Measurements from ENCODE around the gene SLC4A3. TPM values are rescaled to one million over a fixed set of nuclear protein-coding genes. Genes with fewer than 3 reads are reported as not detected.

SLC4A3 gene
- total and polyA plus RNA-seq, 8 donors = 1.4 to 10.2 (median 2.9) TPM

- Histone ChIP-seq H3K27me3 (no peaks in the 10 kb centered on the region), H3K27ac (no peak overlapping the region), H3K4me3 (no peak overlapping the region), H3K4me1 (no peaks in the 10 kb centered on the region), H3K9me3 (no peaks in the 10 kb centered on the region), H3K36me3 (peaks cover 0 to 21% (median 0%) of the 10 kb centered on the region in 3 donors)
- FAIRE-seq (no peak), DNase-seq (no peak), ATAC-seq (no peak)
- 76 to 82% methylated on average over 12 of the region's 12 CpGs for WGBS, 2 donors
- intact Hi-C loops (cut with DNase I) = no loop called here
- TF ChIP-seq CTCF (IDR thresholded peaks at IDR 0.05) = no peak
These were observed 15.4 kb upstream of the SLC4A3 start for GRCh38 chr2:219611866-219612576.

GRCh38 chr2:219612577-219613286, 14.7 kb upstream of the SLC4A3 start:
- H3K36me3 ChIP-seq = peaks cover 0 to 16% (median 0%) of the 10 kb centered on the region in 3 donors
- no peaks in the 10 kb centered on the region for H3K9me3 ChIP-seq
- H3K4me1 ChIP-seq = no peaks in the 10 kb centered on the region
- WGBS, 2 donors = 89 to 94% methylated on average over 15 of the region's 15 CpGs
- intact Hi-C loops (cut with DNase I) = no loop called here
- TF ChIP-seq CTCF (IDR thresholded peaks at IDR 0.05) = no peak
- H3K27ac ChIP-seq = no peak overlapping the region
- H3K4me3 ChIP-seq = no peak overlapping the region
- no peak for ATAC-seq
- H3K27me3 ChIP-seq = no peaks in the 10 kb centered on the region
- FAIRE-seq = no peak
- no peak for DNase-seq

GRCh38 chr2:219613461-219614070, 13.9 kb upstream of the SLC4A3 start:
- DNase-seq = no peak
- ATAC-seq = no peak
- no peaks in the 10 kb centered on the region for H3K4me1 ChIP-seq
- no peaks in the 10 kb centered on the region for H3K27me3 ChIP-seq
- no peak for FAIRE-seq
- intact Hi-C loops (cut with DNase I) = no loop called here
- H3K27ac ChIP-seq = no peak overlapping the region
- H3K9me3 ChIP-seq = no peaks in the 10 kb centered on the region
- H3K36me3 ChIP-seq = peaks cover 0 to 13% (median 0%) of the 10 kb centered on the region in 3 donors
- no peak overlapping the region for H3K4me3 ChIP-seq
- WGBS, 2 donors = 93 to 99% methylated on average over 8 to 11 of the region's 11 CpGs
- no peak for TF ChIP-seq CTCF (IDR thresholded peaks at IDR 0.05)

- no peak for DNase-seq
- no peaks in the 10 kb centered on the region for H3K27me3 ChIP-seq
- WGBS, 2 donors = 93 to 95% methylated on average over 11 of the region's 11 CpGs
- no peak for FAIRE-seq
- no peaks in the 10 kb centered on the region for H3K4me1 ChIP-seq
- TF ChIP-seq CTCF (IDR thresholded peaks at IDR 0.05) = no peak
- peaks cover 0 to 13% (median 0%) of the 10 kb centered on the region in 3 donors for H3K36me3 ChIP-seq
- intact Hi-C loops (cut with DNase I) = no loop called here
- no peak overlapping the region for H3K4me3 ChIP-seq
- no peak for ATAC-seq
- no peak overlapping the region for H3K27ac ChIP-seq
- no peaks in the 10 kb centered on the region for H3K9me3 ChIP-seq
These were observed 13.2 kb upstream of the SLC4A3 start for GRCh38 chr2:219614076-219614860.
